GM19238 (cell line): ENCODE measurements around the gene PDE1C.

Source experiments
- DNase-seq: peaks from one replicate; pipeline ENCODE4 v3.0.0; 2011; ENCODE audit warnings: low spot score; ENCODE audit not compliant: insufficient read length

Gene PDE1C

GRCh38 chr7:31705377-31705776 is 364.8 kb downstream of the PDE1C start:
- no peak for DNase-seq

DNA sequence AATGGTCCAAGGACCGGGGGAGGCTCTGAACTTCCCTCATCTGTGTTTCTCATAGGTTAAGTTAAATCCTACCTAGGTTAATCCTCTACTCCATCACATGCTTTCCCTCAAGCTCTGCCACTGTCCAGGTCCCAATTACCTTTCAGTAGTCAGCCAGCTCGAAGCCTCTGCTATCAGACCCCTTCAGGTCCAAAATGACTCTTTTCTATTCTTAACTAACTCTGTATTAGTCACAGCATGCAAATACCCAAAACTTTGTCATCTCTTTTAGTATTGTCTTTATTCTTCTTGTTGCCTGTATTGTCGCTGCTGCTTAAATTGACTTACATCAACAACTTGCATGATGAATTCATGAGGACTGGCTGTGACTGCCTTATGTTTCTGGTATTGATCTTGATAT is 367.9 kb downstream of the PDE1C start:
- DNase-seq: no peak
